ENCODE measurements around the gene ARMH1.

The ARMH1 gene

GRCh38 chr1:44651069-44651468 lies 23.4 kb upstream of the ARMH1 start:
- Histone ChIP-seq H3K4me1 (ENCODE audit: low read length) (no peaks in the 10 kb centered on the region), H3K9ac (ENCODE audit: low read length) (no peak overlapping the region), H3K27ac (ENCODE audit: low read length) (no peak overlapping the region), H2AFZ (ENCODE audit: low read depth, low read length) (no peak overlapping the region), H3K27me3 (ENCODE audit: low read depth, low read length) (no peaks in the 10 kb centered on the region), H3K79me2 (ENCODE audit: low read length) (no peaks in the 10 kb centered on the region), H3K36me3 (replicated peaks; ENCODE audit: low read depth, low read length) (no peaks in the 10 kb centered on the region), H3K9me3 (ENCODE audit: insufficient read depth, low read length) (no peaks in the 10 kb centered on the region), H3K4me2 (ENCODE audit: low read length) (no peak overlapping the region), H3K4me3 (ENCODE audit: low read length) (no peak overlapping the region), H4K20me1 (ENCODE audit: insufficient read depth, low read length) (no peaks in the 10 kb centered on the region)
- TF ChIP-seq CTCF (IDR thresholded peaks at IDR 0.05; ENCODE audit: low read depth, low read length), result no peak
- TF ChIP-seq EZH2phosphoT487 (IDR thresholded peaks at IDR 0.05; ENCODE audit: low read depth), result no peak

- H3K27ac ChIP-seq (ENCODE audit: low read length), result no peak overlapping the region
- H3K9me3 ChIP-seq (ENCODE audit: insufficient read depth, low read length), result no peaks in the 10 kb centered on the region
- no peak overlapping the region for H3K4me3 ChIP-seq (ENCODE audit: low read length)
- TF ChIP-seq EZH2phosphoT487 (IDR thresholded peaks at IDR 0.05; ENCODE audit: low read depth) (no peak), CTCF (IDR thresholded peaks at IDR 0.05; ENCODE audit: low read depth, low read length) (peak; percentile 68)
- no peaks in the 10 kb centered on the region for H3K27me3 ChIP-seq (ENCODE audit: low read depth, low read length)
- no peak overlapping the region for H2AFZ ChIP-seq (ENCODE audit: low read depth, low read length)
- no peaks in the 10 kb centered on the region for H4K20me1 ChIP-seq (ENCODE audit: insufficient read depth, low read length)
- no peaks in the 10 kb centered on the region for H3K36me3 ChIP-seq (replicated peaks; ENCODE audit: low read depth, low read length)
- no peak overlapping the region for H3K9ac ChIP-seq (ENCODE audit: low read length)
- H3K4me1 ChIP-seq (ENCODE audit: low read length), result no peaks in the 10 kb centered on the region
- no peak overlapping the region for H3K4me2 ChIP-seq (ENCODE audit: low read length)
- no peaks in the 10 kb centered on the region for H3K79me2 ChIP-seq (ENCODE audit: low read length)
Measured at GRCh38 chr1:44652445-44653106, 21.9 kb upstream of the ARMH1 start.

- no peaks in the 10 kb centered on the region for H4K20me1 ChIP-seq (ENCODE audit: insufficient read depth, low read length)
- no peaks in the 10 kb centered on the region for H3K27me3 ChIP-seq (ENCODE audit: low read depth, low read length)
- no peaks in the 10 kb centered on the region for H3K9me3 ChIP-seq (ENCODE audit: insufficient read depth, low read length)
- H3K4me2 ChIP-seq (ENCODE audit: low read length), result no peak overlapping the region
- H2AFZ ChIP-seq (ENCODE audit: low read depth, low read length), result no peak overlapping the region
- no peaks in the 10 kb centered on the region for H3K79me2 ChIP-seq (ENCODE audit: low read length)
- no peaks in the 10 kb centered on the region for H3K36me3 ChIP-seq (replicated peaks; ENCODE audit: low read depth, low read length)
- 0 out of 2 replicates have a peak, but pooled peaks have one; percentile 14 for TF ChIP-seq CTCF (IDR thresholded peaks at IDR 0.05; ENCODE audit: low read depth, low read length)
- no peak for TF ChIP-seq EZH2phosphoT487 (IDR thresholded peaks at IDR 0.05; ENCODE audit: low read depth)
- H3K4me1 ChIP-seq (ENCODE audit: low read length), result no peaks in the 10 kb centered on the region
- no peak overlapping the region for H3K9ac ChIP-seq (ENCODE audit: low read length)
- H3K4me3 ChIP-seq (ENCODE audit: low read length), result no peak overlapping the region
- no peak overlapping the region for H3K27ac ChIP-seq (ENCODE audit: low read length)
Measured at GRCh38 chr1:44653107-44653964, 21.2 kb upstream of the ARMH1 start.

GRCh38 chr1:44654621-44655187 lies 19.8 kb upstream of the ARMH1 start:
- no peak for TF ChIP-seq CTCF (IDR thresholded peaks at IDR 0.05; ENCODE audit: low read depth, low read length)
- TF ChIP-seq EZH2phosphoT487 (IDR thresholded peaks at IDR 0.05; ENCODE audit: low read depth), result no peak
- Histone ChIP-seq H3K4me3 (ENCODE audit: low read length) (no peak overlapping the region), H3K36me3 (replicated peaks; ENCODE audit: low read depth, low read length) (no peaks in the 10 kb centered on the region), H3K27me3 (ENCODE audit: low read depth, low read length) (no peaks in the 10 kb centered on the region), H2AFZ (ENCODE audit: low read depth, low read length) (no peak overlapping the region), H3K4me1 (ENCODE audit: low read length) (no peaks in the 10 kb centered on the region), H3K27ac (ENCODE audit: low read length) (no peak overlapping the region), H3K9me3 (ENCODE audit: insufficient read depth, low read length) (no peaks in the 10 kb centered on the region), H3K4me2 (ENCODE audit: low read length) (no peak overlapping the region), H3K9ac (ENCODE audit: low read length) (no peak overlapping the region), H3K79me2 (ENCODE audit: low read length) (no peaks in the 10 kb centered on the region), H4K20me1 (ENCODE audit: insufficient read depth, low read length) (no peaks in the 10 kb centered on the region)
